HG03565 (cell line): ENCODE measurements around the gene TMEM9.

Experiments
- ATAC-seq: cut with Tn5 transposase; IDR thresholded peaks from one replicate; pipeline ENCODE4 v1.9.1; 2021; ENCODE audit warnings: mild to moderate bottlenecking, moderate library complexity; ENCODE audit not compliant: unreplicated experiment

The TMEM9 gene

DNA sequence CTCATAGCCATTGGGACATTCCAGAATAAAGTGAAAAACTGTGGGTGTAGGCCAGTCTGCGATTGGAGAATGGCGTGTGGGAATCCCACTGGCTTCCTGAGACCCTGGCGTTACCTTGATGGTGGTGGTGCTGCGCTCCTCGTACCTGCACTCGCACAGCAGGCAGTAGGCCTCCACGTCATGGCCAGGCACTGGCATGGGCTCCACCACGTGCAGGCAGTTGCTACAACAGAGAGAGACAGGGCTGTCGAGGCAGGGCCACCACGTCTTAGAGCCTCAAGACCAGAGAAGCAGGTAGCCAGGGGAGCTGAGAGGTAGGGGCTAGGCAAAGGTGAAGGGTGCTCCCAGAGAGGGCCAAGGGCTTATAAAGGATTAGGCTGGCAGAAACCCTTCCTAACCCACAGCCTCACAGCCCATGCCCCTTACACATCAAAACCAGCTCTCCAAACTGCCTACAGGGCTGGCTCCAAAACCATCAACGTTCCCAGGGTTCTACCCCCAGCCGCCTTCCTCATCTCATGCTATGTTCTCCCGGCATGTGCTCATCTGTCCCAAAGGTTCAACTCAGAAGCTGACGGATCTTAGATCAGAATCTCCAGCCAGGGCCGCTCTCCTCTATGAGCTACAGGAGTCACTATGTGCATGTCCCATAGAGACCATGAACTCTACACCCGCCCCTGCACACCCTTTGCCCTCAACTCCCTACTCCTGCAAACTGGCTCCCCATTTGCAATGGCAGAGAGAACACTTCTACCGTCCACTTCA lies 7.5 kb downstream of the TMEM9 start:
- no peak for ATAC-seq

DNA sequence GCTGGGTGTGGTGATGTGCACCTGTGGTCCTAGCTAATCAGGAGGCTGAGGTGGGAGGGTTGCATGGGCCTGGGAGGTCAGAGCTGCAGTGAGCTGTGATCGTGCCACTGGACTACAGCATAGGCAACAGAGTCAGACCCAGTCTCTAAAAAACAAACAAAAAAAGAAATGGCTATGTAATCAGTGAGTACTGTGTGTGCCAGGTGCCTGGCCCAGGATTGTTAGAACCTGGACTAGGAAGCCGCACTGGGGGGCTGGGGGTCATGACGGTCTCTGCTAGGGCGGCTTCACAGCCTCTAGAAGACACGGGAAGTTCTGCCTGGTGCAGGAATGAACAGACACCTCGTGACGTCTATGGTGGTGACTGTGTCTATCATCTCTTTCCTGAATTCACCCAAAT lies 8.5 kb downstream of the TMEM9 start:
- no peak for ATAC-seq

DNA sequence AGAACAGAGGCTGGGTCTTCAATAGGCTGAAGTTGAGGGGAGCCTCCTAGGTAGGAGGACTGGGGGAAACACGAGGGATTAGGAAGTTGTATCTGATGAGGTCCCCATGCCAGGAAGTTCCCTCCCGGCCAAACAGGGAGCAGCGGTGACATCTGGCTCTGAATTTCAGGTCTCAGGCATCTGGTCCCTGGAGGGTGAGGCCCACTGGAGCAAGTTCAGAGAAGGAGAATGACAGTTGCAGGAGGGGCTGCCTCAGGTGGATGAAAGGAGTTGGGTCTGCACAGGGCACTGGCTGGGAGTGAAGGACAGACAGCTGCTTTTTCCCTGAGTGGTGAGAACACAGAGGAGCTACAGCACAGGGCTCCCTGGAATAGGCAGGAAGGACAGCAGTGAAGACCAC lies 9.1 kb downstream of the TMEM9 start:
- ATAC-seq: no peak

DNA sequence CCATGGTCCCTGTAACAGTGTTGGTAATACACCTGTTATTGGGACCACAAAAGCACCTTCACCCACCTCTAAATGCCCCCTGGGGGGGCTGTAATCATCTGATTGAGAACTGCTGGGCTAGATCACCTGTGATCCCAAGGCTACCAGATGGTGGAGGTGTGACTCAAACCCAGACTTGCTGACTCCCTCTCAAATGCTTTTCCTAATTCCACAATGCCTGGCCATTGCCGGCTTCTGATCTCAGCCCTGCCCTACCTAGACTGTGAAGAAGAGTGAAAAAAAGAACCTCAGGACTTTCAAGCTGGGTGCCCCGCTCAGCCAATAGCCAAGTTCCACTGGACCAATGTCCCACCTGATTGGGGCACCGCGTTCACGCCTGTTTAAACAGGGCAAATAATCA lies 9.6 kb downstream of the TMEM9 start:
- no peak for ATAC-seq

DNA sequence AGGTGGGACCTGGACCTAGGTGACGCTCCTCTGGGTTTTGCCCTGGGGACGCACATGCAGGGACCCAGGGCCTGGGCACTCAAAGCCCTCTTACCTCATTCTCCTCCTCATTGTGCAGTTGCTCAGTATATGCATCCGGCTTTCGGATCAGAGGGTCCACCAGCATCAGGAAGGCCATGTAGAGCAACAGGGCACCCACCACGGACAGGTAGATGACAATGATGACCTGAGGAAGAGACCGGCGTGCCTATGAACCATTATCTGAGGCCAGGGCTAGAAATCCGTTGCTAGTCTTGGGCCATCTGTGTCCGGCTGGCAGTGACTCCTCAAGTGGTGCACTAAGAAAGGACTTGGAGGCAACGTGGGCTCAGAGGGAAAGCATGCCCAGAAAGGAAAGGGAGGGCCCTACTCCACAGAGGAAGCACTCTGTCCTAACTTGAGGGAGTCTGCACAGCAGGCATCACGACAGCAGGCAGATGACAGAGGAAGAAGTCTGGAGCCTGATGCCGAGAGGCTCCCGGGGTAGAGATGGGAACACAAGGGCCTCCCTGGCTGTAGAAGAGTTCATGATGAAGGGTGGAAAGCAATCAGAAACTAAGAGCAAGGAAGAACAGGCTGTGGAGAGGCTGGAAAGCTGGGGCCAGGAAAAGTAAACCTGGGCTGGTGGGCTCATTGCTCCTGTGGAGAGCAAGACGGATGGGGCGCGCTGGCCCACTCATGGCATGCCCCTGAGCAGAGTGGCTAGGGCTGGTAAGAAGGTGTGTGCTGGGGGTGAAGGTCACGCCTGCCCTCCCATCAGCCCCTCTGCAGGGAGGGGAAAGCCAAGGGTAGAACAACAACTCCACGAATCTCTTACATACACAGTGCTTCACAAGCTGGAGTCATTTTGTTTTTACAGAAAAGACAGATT lies 10.3 kb downstream of the TMEM9 start:
- ATAC-seq: no peak

DNA sequence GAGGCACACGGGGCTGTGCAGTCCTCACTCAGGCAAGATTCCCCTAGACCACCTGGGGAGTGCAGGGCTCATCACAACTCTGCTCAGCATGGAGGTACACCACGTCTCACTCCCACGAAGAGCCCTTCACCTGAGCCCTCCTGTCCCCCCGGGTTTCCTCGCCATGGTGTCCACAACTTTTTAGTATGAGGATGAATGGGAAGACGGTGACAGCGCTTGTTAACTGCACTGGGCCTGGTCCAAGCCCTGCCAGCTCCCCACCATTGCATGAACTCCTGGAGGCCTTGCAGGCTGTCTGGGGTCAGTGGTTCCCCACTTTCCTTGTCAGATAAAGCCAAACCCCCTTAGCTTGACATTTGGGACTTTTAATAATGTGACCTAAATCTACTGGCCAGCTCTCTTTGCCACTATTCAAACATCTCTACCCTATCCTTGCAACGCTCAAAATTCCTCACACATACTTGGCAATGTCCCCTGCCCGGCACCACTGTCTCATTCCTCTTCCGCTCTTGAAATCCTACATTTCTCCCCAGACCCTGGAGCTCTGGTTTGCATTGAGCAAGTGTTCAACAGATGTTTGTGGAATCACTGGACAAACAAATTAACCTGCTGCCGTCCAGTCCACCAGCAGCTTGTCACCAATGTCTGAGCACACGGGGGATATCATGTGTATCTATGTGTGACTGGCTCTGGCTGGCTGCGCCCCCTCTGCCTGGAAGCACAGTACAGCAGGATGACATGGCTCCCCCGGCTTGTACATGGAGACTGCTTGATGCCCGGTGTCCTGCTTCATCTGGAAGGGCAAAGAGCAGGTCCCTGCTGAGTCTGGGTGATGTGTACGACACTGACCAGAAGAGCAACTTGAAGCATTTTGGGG lies 11.2 kb downstream of the TMEM9 start:
- no peak for ATAC-seq

DNA sequence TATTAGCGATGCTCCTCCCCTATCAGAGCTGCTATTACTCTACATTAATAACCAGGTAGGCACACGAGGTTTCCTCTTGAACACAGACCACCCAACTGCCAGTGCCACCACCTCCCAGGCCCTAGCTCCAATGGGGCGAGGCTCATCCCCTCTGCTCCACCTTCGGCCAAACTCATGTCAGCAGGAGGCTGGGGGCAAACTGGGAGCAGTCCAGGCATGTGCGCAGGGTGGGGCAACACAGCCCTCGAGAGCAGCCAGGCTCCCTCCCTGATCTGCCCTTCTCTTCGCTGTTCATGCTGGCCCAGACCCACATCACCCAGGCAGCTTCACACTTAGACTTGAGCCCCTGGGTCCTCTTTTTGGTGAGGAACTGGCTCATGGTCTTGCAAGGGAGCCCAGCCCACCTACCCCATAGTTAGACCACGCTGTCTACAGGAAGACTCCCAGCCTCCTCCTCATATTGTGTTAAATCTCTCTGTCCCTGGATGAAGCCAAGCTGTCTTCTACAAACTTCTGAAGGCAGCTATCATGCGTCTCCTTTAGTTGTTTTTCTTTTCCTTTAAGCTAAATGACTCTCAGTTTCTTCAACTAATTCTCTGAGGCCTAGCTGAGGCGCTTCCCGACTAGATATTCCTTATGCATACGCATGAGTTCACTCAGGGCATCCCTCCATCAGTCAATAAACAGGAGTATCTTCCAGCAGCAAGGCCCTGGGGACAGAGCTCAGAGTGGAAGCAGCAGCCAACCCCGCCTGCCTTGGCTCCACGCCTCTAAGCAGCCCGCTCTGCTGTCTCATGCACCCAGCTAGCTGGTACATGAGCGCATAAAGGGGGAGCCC lies 12.0 kb downstream of the TMEM9 start:
- ATAC-seq: no peak

DNA sequence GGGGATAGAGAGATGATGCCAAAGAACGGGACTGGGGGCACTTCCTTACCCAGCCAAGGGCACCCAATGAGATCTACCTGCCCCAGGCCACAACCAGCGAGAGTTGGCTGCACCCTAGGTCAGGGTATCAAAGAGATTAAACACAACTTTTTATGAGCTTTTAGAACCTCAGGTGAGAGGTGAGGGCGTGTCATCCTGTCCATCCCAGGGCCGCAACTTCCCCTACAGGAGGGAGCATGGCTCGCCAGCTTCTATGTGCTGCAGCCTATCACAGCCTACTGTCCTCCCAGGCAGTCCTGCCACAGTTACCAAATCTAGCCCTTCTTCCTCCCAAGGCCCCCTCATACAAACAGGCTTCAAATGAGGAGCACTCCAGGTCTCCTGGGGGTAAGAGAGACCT lies 12.9 kb downstream of the TMEM9 start:
- no peak for ATAC-seq

DNA sequence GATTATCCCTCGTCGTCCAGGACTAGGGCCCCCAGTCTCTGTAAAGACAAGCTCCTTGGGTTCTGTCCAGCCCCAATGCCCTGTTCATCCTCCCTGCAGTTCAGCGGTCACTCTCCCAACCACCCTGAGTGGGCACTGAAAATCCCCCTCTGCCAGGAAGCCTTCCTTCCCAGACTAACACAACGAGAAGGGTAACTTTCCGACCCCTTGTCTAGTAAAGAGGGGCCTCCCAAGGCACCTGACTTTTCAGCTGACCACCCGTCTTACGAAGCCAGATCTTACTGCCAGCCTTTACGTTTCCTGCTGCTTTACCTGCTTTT lies 13.4 kb downstream of the TMEM9 start:
- no peak for ATAC-seq

DNA sequence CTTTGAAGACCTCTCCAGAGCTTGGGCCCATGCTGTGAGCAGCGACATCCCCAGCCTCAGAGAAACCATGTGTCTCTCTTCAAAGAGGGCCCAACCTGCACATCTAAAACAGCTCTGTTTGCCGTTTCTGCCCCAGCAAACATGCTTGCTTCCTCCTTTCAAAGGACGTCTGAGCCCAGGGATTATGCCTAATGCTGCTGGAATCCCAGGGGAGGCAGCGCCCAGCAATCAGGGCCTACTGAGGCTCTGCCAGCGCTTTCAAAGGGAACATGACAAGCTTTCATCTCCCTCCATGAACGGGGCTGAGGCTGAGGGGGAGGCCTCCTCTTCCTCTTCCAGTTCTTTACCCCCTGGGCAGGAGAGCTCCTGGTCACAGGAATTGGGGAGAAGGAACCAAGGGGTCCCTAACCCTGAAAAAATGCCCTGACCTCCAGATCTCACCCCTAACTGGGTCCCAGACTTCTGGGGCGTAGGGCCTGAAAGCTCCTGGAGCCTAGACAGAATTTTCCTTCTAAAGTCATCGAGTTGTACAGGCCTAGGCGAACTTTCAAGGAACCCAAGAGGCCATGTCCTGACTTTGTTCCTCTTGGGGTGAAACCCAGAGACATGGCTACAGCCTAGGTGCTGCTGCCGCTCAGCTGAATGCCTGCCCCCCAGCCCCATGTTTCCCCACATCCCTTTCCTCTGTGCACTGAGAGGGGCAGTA lies 13.9 kb downstream of the TMEM9 start:
- ATAC-seq: no peak

DNA sequence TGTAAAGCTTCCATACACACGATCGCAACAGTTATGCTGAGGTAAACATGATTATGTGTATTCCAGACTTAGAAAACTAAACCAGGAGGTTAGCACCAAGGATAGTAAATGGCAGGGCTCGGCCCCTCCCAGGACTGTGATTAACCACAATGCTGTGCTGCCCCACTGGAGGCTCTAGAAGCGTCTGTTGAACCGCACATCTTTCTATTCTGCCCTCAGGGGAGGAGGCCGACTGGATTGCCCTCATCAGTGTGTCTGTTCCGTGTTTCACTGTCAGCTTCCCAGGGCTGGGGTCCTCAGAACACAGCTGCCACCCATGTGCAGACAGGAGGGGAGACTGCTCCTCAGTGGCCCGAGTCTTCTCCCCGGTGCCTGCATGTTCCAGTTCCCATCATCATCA lies 14.5 kb downstream of the TMEM9 start:
- ATAC-seq: no peak

DNA sequence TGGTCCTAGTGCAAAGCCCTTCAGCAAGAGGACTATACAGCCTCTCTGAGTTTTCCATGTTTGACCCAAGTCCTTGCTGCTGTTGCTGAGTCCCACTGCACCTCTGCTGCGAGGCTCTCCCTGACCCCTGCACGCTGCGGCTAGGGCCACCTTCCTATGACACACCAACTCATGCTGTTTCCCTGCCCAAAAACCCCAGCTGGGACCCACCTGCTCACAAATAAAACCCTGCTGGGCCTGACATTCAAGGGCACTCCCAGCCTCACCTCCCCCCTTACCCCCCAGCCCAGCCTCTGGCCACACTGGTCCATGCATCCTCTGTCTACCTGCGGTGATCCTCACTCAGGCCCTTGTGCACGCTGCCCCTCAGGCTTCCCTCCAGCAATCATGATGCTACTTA lies 15.0 kb downstream of the TMEM9 start:
- no peak for ATAC-seq

DNA sequence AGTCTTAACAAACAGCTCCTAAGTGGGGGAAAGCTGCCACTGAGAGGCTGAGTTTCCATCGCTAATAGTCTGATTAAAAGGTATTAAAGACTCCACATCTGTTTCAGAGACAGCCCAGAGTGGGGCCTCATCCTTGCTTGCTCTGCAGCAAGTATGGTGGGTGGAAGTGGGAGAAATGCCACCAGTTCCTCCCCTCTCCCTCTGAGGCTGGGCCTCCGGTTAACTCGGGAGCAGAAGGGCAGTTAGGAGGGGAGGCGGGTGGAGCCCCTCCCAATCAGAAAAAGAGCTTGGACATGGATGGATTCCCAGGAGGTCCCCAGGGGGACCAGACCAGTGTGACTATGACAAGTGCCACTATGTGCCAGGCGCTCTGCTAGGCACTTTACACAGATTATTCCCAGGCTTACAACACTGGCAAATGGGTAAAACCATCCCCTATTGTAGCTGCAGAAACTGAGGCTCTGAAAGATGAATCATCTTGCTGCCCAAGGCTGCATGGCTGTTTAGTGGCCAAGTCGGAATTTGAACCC lies 15.9 kb downstream of the TMEM9 start:
- no peak for ATAC-seq

DNA sequence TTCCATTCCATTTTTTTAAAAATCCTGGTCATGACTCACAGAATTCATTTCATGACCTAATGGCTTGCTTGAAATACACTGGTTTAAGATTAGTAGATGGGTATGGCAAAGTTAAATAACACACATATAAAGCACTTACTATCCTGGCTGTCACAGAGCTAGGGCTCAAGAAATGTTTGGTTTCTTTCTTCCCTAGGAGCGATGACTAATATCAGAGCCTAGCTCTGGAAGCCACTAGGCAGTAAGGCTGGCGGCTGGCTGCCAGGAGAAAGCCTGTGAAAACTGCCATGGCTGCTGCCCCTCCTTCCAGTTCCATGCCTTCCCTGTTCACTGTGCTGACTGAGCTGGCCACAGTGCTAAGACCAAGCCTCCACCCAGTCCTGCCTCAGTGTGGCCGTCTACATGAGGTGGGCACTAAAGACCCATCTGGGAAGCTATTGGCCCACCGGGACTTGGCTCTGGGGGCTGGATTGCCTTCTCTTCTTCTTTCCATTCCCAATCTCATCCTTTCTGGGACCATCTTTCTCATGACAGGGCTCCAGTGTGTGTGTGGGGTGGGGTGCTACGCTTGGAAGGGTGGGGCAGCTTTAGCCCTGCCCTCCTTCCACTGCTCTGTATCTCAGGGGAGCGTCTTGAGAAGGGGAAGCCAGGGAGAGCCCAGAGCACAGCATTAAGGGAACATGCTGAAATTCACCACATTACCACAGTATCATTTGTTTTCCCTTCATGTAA lies 16.5 kb downstream of the TMEM9 start:
- ATAC-seq: no peak

DNA sequence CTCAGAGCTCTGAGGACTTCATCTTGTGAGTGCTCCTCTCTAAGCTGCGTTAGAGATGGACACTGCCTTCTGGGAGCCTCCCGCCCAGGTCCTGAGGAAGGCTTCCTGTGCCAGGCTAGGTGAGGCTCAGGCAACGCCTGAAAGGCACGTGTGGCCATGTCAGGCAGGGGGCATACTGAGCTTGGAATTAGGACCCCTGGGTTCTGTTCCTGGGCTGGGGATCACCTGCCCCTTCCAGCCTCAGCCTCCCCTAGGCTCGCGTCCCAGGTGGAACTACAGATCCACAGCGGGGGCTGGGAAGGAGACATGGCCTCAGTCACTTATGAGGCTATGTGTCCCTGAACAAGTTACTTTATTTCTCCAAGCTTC lies 17.3 kb downstream of the TMEM9 start:
- ATAC-seq: no peak

DNA sequence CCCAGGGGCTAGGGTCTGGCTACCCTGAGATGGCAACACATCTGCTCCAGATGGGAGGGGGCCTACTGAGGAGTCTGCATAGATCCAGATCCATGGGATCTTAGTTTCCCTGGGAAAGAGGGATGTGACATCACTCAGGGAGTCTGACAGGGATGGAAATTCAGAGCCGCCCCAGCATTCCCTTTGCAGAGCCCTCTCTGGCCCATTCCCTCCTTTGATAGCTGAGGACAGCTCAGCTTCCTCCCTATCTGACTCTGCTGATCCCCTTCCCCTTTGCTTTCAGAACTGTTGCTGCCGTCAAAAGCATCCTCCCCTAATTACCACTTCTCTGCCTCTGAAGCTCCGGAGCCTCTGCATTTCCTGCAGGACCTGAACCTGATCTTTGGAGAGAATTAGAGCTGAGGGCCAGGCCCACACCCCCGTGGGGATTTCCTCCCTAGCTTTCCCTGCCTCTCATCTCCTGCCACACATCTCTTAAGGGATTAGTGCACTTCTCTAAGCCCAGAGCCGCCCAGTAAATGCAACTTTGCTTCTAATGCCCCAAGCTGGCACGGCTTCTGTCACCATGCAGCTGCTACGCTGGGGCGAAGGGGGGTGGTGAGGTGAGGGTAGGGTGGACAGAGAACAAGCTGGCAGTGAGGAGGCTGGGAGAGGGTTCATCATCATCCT lies 17.8 kb downstream of the TMEM9 start:
- no peak for ATAC-seq

DNA sequence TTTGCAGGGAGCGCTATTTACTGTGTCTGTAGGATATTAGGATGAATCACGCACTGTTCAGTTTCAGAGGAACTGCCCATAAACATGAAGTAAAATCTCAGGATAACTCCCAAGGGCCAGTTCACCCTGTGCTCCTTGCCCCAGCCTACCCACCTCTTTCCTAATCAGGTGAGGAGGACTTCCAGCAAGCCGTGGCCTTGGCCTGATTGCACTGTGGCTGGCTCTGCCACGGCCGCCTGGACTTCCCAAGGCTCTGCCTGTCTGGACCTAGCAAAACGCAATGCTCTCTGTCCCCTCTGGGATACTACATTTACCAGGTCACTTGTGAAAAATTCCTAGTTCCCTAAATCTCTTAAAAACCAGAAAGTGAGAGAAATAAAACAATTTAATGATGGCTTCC lies 19.9 kb downstream of the TMEM9 start:
- ATAC-seq: no peak

DNA sequence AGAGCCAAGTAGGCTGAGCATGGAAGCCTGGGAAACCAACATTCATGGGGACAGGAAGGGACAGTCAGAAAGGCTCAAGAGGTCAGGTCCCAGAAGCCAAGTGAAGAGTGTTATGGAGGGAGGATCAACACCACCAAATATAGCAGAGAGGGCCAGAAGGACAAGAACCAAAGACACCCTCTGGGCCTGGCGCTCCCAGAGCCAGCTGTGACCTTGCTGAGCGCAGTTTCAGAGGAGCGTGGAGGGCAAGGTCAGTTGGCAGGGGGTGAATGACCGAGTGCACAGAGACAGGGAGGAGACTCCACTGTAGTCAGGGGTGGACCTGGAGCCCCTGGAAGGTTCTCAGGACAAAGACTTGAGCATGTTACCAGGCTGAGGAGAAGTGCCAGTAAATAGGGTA lies 22.9 kb downstream of the TMEM9 start:
- ATAC-seq: no peak

DNA sequence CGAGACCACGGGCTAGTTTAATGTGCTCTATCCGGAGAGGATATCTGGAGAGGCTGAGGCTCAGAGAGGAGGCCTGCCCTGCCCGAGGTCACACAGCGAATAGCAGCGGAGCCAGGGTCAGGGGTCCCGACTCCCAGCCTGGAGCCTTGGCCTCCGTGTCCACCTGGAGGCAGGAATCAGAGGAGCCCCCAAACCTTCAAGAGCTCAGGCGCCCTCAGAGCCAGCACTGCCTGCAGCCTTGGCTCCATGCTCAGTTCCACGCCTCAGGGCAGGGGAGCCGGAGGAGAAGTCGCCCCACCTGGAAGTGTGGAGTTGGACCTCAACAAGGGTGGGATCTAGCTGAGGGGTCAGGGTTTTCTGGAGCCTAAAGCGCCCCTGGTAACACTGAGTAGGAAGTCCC lies 25.3 kb downstream of the TMEM9 start:
- no peak for ATAC-seq
